ENCODE results near the gene PTPN3. TPM values are rescaled to one million over a fixed set of nuclear protein-coding genes. Genes with fewer than 3 reads are reported as not detected.

The PTPN3 gene
- total and polyA plus RNA-seq, 9 of the 15 experiments (the other 6 are each of a cell fraction or from before 2014, with no cell fraction given): 0.02 TPM; not detected in 8

DNA sequence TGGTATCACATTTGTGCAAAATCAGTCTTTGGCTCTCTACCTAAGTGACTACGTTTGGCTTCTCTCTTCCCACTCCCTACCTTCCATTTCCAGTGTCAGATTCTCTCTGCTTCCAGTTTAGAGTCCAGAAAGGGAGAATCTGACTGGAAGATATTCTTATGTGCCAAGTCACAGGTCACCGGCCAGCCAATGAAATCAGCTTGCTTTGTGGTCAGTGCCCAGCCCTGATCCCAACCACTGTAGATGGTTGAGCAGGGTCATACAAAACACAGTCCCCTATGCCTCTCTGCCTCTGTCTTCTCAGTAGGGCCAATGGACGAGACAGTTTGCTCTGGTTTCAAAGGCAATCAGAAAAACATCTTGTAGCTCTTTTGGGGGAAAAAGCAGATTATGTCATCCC, 161.7 kb downstream of the PTPN3 start (continued):
- TF ChIP-seq, protein P1, sequence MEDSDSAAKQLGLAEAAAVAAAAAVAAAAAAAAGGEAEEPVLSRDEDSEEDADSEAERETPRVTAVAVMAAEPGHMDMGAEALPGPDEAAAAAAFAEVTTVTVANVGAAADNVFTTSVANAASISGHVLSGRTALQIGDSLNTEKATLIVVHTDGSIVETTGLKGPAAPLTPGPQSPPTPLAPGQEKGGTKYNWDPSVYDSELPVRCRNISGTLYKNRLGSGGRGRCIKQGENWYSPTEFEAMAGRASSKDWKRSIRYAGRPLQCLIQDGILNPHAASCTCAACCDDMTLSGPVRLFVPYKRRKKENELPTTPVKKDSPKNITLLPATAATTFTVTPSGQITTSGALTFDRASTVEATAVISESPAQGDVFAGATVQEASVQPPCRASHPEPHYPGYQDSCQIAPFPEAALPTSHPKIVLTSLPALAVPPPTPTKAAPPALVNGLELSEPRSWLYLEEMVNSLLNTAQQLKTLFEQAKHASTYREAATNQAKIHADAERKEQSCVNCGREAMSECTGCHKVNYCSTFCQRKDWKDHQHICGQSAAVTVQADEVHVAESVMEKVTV (CRISPR knock-in tag; IDR thresholded peaks at IDR 0.05): no peak
- TF ChIP-seq, protein P2, sequence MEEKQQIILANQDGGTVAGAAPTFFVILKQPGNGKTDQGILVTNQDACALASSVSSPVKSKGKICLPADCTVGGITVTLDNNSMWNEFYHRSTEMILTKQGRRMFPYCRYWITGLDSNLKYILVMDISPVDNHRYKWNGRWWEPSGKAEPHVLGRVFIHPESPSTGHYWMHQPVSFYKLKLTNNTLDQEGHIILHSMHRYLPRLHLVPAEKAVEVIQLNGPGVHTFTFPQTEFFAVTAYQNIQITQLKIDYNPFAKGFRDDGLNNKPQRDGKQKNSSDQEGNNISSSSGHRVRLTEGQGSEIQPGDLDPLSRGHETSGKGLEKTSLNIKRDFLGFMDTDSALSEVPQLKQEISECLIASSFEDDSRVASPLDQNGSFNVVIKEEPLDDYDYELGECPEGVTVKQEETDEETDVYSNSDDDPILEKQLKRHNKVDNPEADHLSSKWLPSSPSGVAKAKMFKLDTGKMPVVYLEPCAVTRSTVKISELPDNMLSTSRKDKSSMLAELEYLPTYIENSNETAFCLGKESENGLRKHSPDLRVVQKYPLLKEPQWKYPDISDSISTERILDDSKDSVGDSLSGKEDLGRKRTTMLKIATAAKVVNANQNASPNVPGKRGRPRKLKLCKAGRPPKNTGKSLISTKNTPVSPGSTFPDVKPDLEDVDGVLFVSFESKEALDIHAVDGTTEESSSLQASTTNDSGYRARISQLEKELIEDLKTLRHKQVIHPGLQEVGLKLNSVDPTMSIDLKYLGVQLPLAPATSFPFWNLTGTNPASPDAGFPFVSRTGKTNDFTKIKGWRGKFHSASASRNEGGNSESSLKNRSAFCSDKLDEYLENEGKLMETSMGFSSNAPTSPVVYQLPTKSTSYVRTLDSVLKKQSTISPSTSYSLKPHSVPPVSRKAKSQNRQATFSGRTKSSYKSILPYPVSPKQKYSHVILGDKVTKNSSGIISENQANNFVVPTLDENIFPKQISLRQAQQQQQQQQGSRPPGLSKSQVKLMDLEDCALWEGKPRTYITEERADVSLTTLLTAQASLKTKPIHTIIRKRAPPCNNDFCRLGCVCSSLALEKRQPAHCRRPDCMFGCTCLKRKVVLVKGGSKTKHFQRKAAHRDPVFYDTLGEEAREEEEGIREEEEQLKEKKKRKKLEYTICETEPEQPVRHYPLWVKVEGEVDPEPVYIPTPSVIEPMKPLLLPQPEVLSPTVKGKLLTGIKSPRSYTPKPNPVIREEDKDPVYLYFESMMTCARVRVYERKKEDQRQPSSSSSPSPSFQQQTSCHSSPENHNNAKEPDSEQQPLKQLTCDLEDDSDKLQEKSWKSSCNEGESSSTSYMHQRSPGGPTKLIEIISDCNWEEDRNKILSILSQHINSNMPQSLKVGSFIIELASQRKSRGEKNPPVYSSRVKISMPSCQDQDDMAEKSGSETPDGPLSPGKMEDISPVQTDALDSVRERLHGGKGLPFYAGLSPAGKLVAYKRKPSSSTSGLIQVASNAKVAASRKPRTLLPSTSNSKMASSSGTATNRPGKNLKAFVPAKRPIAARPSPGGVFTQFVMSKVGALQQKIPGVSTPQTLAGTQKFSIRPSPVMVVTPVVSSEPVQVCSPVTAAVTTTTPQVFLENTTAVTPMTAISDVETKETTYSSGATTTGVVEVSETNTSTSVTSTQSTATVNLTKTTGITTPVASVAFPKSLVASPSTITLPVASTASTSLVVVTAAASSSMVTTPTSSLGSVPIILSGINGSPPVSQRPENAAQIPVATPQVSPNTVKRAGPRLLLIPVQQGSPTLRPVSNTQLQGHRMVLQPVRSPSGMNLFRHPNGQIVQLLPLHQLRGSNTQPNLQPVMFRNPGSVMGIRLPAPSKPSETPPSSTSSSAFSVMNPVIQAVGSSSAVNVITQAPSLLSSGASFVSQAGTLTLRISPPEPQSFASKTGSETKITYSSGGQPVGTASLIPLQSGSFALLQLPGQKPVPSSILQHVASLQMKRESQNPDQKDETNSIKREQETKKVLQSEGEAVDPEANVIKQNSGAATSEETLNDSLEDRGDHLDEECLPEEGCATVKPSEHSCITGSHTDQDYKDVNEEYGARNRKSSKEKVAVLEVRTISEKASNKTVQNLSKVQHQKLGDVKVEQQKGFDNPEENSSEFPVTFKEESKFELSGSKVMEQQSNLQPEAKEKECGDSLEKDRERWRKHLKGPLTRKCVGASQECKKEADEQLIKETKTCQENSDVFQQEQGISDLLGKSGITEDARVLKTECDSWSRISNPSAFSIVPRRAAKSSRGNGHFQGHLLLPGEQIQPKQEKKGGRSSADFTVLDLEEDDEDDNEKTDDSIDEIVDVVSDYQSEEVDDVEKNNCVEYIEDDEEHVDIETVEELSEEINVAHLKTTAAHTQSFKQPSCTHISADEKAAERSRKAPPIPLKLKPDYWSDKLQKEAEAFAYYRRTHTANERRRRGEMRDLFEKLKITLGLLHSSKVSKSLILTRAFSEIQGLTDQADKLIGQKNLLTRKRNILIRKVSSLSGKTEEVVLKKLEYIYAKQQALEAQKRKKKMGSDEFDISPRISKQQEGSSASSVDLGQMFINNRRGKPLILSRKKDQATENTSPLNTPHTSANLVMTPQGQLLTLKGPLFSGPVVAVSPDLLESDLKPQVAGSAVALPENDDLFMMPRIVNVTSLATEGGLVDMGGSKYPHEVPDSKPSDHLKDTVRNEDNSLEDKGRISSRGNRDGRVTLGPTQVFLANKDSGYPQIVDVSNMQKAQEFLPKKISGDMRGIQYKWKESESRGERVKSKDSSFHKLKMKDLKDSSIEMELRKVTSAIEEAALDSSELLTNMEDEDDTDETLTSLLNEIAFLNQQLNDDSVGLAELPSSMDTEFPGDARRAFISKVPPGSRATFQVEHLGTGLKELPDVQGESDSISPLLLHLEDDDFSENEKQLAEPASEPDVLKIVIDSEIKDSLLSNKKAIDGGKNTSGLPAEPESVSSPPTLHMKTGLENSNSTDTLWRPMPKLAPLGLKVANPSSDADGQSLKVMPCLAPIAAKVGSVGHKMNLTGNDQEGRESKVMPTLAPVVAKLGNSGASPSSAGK (IDR thresholded peaks at IDR 0.05): no peak
- TF ChIP-seq MYNN (IDR thresholded peaks at IDR 0.05) (no peak), MYNN (CRISPR knock-in tag; IDR thresholded peaks at IDR 0.05) (no peak), NFIC (IDR thresholded peaks at IDR 0.05) (no peak), ZNF197 (CRISPR knock-in tag; IDR thresholded peaks at IDR 0.05; ENCODE audit: low read depth) (no peak), DIDO1 (tag; IDR thresholded peaks at IDR 0.05; ENCODE audit: low read depth) (no peak), NCOA6 (IDR thresholded peaks at IDR 0.05) (no peak), GTF2A2 (tag; IDR thresholded peaks at IDR 0.05) (no peak), GATAD2A (IDR thresholded peaks at IDR 0.05) (no peak), POLR3A (IDR thresholded peaks at IDR 0.05; ENCODE audit: borderline replicate concordance, extremely low read depth, insufficient read depth, insufficient read length) (no peak)
- TF ChIP-seq, protein P3, sequence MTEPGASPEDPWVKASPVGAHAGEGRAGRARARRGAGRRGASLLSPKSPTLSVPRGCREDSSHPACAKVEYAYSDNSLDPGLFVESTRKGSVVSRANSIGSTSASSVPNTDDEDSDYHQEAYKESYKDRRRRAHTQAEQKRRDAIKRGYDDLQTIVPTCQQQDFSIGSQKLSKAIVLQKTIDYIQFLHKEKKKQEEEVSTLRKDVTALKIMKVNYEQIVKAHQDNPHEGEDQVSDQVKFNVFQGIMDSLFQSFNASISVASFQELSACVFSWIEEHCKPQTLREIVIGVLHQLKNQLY (CRISPR knock-in tag; conservative IDR thresholded peaks at IDR 0.05): no peak
